ENCODE data around the gene PCYT2.

PCYT2 gene

GRCh38 chr17:81885869-81886548 is 25.2 kb downstream of the PCYT2 start:
- CTCF ChIA-PET, result no interaction called here
- POLR2A ChIA-PET, result interaction anchor here (1.2 to 1.6 kb wide), 2 partner anchors 8 to 14 kb away, joined by 3 to 4 read pairs; no protein-coding TSS in a partner anchor
- DNase-seq (ENCODE audit: low read depth, low spot score), result no peak

GRCh38 chr17:81885454-81885853 is 25.7 kb downstream of the PCYT2 start:
- no peak for TF ChIP-seq CTCF (IDR thresholded peaks at IDR 0.05; ENCODE audit: insufficient read depth, low read length, missing control alignments)
- CTCF ChIA-PET, result no interaction called here
- no peak overlapping the region for H3K4me3 ChIP-seq (ENCODE audit: low read depth, low read length)
- DNase-seq (ENCODE audit: low read depth, low spot score), result no peak
- POLR2A ChIA-PET, result interaction anchor here (0.7 kb wide), 1 partner anchor 51 kb away, joined by 3 read pairs; the partner anchor contains the start of gene PYCR1

More at GRCh38 chr17:81885869-81886548, 25.2 kb downstream of the PCYT2 start:
- no peak for TF ChIP-seq CTCF (IDR thresholded peaks at IDR 0.05; ENCODE audit: insufficient read depth, low read length, missing control alignments)
- no peak overlapping the region for H3K4me3 ChIP-seq (ENCODE audit: low read depth, low read length)

GRCh38 chr17:81884968-81885367 is 26.2 kb downstream of the PCYT2 start:
- no peak for TF ChIP-seq CTCF (IDR thresholded peaks at IDR 0.05; ENCODE audit: insufficient read depth, low read length, missing control alignments)
- CTCF ChIA-PET, result no interaction called here
- POLR2A ChIA-PET, result interaction anchor here (0.7 kb wide), 1 partner anchor 52 kb away, joined by 3 read pairs; the partner anchor contains the start of gene PYCR1
- no peak for DNase-seq (ENCODE audit: low read depth, low spot score)
- no peak overlapping the region for H3K4me3 ChIP-seq (ENCODE audit: low read depth, low read length)

- ChIA-PET POLR2A (no interaction called here), CTCF (no interaction called here)
- no peak for TF ChIP-seq CTCF (IDR thresholded peaks at IDR 0.05; ENCODE audit: insufficient read depth, low read length, missing control alignments)
- no peak overlapping the region for H3K4me3 ChIP-seq (ENCODE audit: low read depth, low read length)
- DNase-seq (ENCODE audit: low read depth, low spot score), result no peak
These were observed 26.7 kb downstream of the PCYT2 start for GRCh38 chr17:81884520-81884919.

GRCh38 chr17:81879121-81879520 is 32.1 kb downstream of the PCYT2 start:
- no peak for TF ChIP-seq CTCF (IDR thresholded peaks at IDR 0.05; ENCODE audit: insufficient read depth, low read length, missing control alignments)
- no peak for DNase-seq (ENCODE audit: low read depth, low spot score)
- CTCF ChIA-PET, result interaction anchor here (3.3 kb wide), 1 partner anchor 9 kb away, joined by 15 read pairs; the partner anchor contains the start of gene ARHGDIA
- H3K4me3 ChIP-seq (ENCODE audit: low read depth, low read length), result no peak overlapping the region
- POLR2A ChIA-PET, result no interaction called here

GRCh38 chr17:81878294-81878693 is 32.9 kb downstream of the PCYT2 start:
- ChIA-PET POLR2A (interaction anchor here (1.1 kb wide), 1 partner anchor 8 kb away, joined by 3 read pairs; no protein-coding TSS in a partner anchor), CTCF (interaction anchor here (3.3 kb wide), 1 partner anchor 8 kb away, joined by 15 read pairs; the partner anchor contains the start of gene ARHGDIA)
- H3K4me3 ChIP-seq (ENCODE audit: low read depth, low read length), result no peak overlapping the region
- TF ChIP-seq CTCF (IDR thresholded peaks at IDR 0.05; ENCODE audit: insufficient read depth, low read length, missing control alignments), result no peak
- no peak for DNase-seq (ENCODE audit: low read depth, low spot score)
